Astrocyte (in vitro differentiated cells and primary cell): ENCODE measurements around the gene TDO2. TPM values are rescaled to one million over a fixed set of nuclear protein-coding genes. Genes with fewer than 3 reads are reported as not detected.

Source experiments
- DNase-seq: peaks from one replicate; pipeline ENCODE4 v3.0.0-alpha.2; 2010; ENCODE audit warnings: low read depth
- FAIRE-seq: peaks from 2 replicates; lab custom pipeline; 2011; peaks lifted over from hg19 to GRCh38; lab: Jason Lieb, UNC
- H2AFZ ChIP-seq: 2 replicates; pipeline ENCODE4 v1.6.0; 2012; ENCODE audit warnings: low read depth, low read length, inconsistent platforms
- H3K27ac ChIP-seq: 2 replicates; pipeline ENCODE4 v1.5.1; 2011; ENCODE audit warnings: low read depth, low read length, inconsistent platforms
- H3K27me3 ChIP-seq: 2 replicates; pipeline ENCODE4 v1.6.0; 2011; ENCODE audit warnings: low read length, inconsistent platforms; ENCODE audit not compliant: insufficient read depth
- H3K36me3 ChIP-seq: 2 replicates; pipeline ENCODE4 v1.5.1; 2011; ENCODE audit warnings: low read length, inconsistent platforms; ENCODE audit not compliant: insufficient read depth
- H3K4me1 ChIP-seq: 2 replicates; pipeline ENCODE4 v1.5.1; 2011; ENCODE audit warnings: low read length, inconsistent platforms; ENCODE audit not compliant: insufficient read depth
- H3K4me2 ChIP-seq: 2 replicates; pipeline ENCODE4 v1.6.0; 2012; ENCODE audit warnings: low read length, inconsistent platforms
- H3K4me3 ChIP-seq: 2 replicates; pipeline ENCODE4 v1.5.1; 2011; ENCODE audit warnings: low read depth, mild to moderate bottlenecking, low read length, inconsistent platforms; ENCODE audit not compliant: insufficient read depth
- H3K79me2 ChIP-seq: 2 replicates; pipeline ENCODE4 v1.6.0; 2012; ENCODE audit warnings: mild to moderate bottlenecking, low read length, inconsistent platforms; ENCODE audit not compliant: insufficient read depth
- H3K9ac ChIP-seq: 2 replicates; pipeline ENCODE4 v1.6.0; 2012; ENCODE audit warnings: mild to moderate bottlenecking, low read length, inconsistent platforms
- H3K9me3 ChIP-seq: 2 replicates; pipeline ENCODE4 v1.5.1; 2012; ENCODE audit warnings: low read depth, mild to moderate bottlenecking, low read length, inconsistent platforms; ENCODE audit not compliant: insufficient read depth
- H4K20me1 ChIP-seq: 2 replicates; pipeline ENCODE4 v1.6.0; 2012; ENCODE audit warnings: low read length, inconsistent platforms; ENCODE audit not compliant: insufficient read depth
- H3K27ac Mint-ChIP-seq: one replicate; pipeline ENCODE4 v1.8.0; 2021; ENCODE audit warnings: mild to moderate bottlenecking, mixed read lengths; ENCODE audit not compliant: unreplicated experiment
- H3K27me3 Mint-ChIP-seq: one replicate; pipeline ENCODE4 v1.8.0; 2021; ENCODE audit warnings: low read depth, mixed read lengths; ENCODE audit not compliant: unreplicated experiment
- H3K36me3 Mint-ChIP-seq: one replicate; pipeline ENCODE4 v1.8.0; 2021; ENCODE audit warnings: low read depth, mixed read lengths; ENCODE audit not compliant: unreplicated experiment
- H3K4me1 Mint-ChIP-seq: one replicate; pipeline ENCODE4 v1.8.0; 2021; ENCODE audit warnings: low read depth, mixed read lengths; ENCODE audit not compliant: unreplicated experiment
- H3K4me3 Mint-ChIP-seq: one replicate; pipeline ENCODE4 v1.8.0; 2021; ENCODE audit warnings: mild to moderate bottlenecking, moderate library complexity, mixed read lengths; ENCODE audit not compliant: unreplicated experiment
- H3K9me3 Mint-ChIP-seq: one replicate; pipeline ENCODE4 v1.8.0; 2021; ENCODE audit warnings: mild to moderate bottlenecking, mixed read lengths; ENCODE audit not compliant: unreplicated experiment
- CTCF ChIP-seq: IDR thresholded peaks from 2 replicates; pipeline ENCODE4 v1.5.1; 2011; ENCODE audit warnings: low read depth, mild to moderate bottlenecking, inconsistent platforms, low read length, moderate library complexity; ENCODE audit not compliant: insufficient read depth
- EZH2 ChIP-seq: IDR thresholded peaks from 2 replicates; pipeline ENCODE4 v1.6.1; 2012; ENCODE audit warnings: mild to moderate bottlenecking, low read length, inconsistent platforms; ENCODE audit not compliant: insufficient read depth
- total RNA-seq: library from RNA; stranded (reverse); gene quantifications from 2 replicates; pipeline ENCODE4 v1.2.1, GENCODE V29; 2021

The TDO2 gene
- total RNA-seq, 1 donor from 2014 or later: not detected

DNA sequence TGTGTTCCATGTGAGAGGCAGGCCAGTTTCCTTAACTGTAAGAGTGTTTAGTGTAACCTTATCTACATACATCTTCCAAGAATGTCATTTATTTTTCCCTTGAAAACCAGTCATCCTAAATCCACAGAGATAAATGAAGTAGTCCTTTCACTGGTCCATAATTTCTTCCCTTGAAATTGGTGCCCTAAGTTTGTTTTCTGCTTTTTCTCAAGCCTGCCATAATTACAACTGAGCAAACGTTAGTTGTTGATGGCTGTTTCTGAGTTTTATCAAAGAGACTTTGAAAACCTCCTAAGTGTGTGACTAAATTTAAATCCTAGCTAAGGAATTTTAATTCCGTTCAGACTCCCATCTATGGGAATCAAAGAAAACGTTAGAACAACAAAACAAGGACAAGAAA lies 3.6 kb upstream of the TDO2 start:
- no peaks in the 10 kb centered on the region for H4K20me1 ChIP-seq

GRCh38 chr4:155900381-155900780 lies 3.1 kb upstream of the TDO2 start:
- Mint-ChIP-seq H3K4me1 (peaks cover 11% of the 10 kb centered on the region), H3K4me3 (no peak overlapping the region), H3K27ac (no peak overlapping the region), H3K27me3 (no peaks in the 10 kb centered on the region), H3K9me3 (peaks cover 8% of the 10 kb centered on the region), H3K36me3 (no peaks in the 10 kb centered on the region)
- TF ChIP-seq EZH2: no peak
- TF ChIP-seq CTCF: no peak
- Histone ChIP-seq H3K4me3 (no peak overlapping the region), H2AFZ (no peak overlapping the region), H3K36me3 (no peaks in the 10 kb centered on the region), H3K27ac (no peak overlapping the region), H3K9me3 (no peaks in the 10 kb centered on the region), H3K9ac (no peak overlapping the region), H3K4me1 (peaks cover 6% of the 10 kb centered on the region), H3K4me2 (peak overlapping the region; percentile 30), H3K27me3 (no peaks in the 10 kb centered on the region), H3K79me2 (no peaks in the 10 kb centered on the region), H4K20me1 (no peaks in the 10 kb centered on the region)
- peak; percentile 87 for DNase-seq
- FAIRE-seq: no peak

More for the DNA sequence above, 3.6 kb upstream of the TDO2 start:
- Histone ChIP-seq H3K4me2 (no peak overlapping the region), H3K27me3 (no peaks in the 10 kb centered on the region), H3K36me3 (no peaks in the 10 kb centered on the region), H3K4me1 (peaks cover 6% of the 10 kb centered on the region), H3K27ac (no peak overlapping the region), H2AFZ (no peak overlapping the region), H3K9me3 (no peaks in the 10 kb centered on the region), H3K9ac (no peak overlapping the region), H3K4me3 (no peak overlapping the region), H3K79me2 (no peaks in the 10 kb centered on the region)
- DNase-seq (peak; percentile 20), FAIRE-seq (peak; percentile 43)
- TF ChIP-seq EZH2 (no peak), CTCF (no peak)
- no peaks in the 10 kb centered on the region for H3K27me3 Mint-ChIP-seq
- peaks cover 8% of the 10 kb centered on the region for H3K9me3 Mint-ChIP-seq
- H3K27ac Mint-ChIP-seq: peak overlapping the region; percentile 12
- peaks cover 11% of the 10 kb centered on the region for H3K4me1 Mint-ChIP-seq
- H3K4me3 Mint-ChIP-seq: no peak overlapping the region
- no peaks in the 10 kb centered on the region for H3K36me3 Mint-ChIP-seq

- Mint-ChIP-seq H3K4me3 (no peak overlapping the region), H3K27me3 (no peaks in the 10 kb centered on the region), H3K4me1 (peaks cover 11% of the 10 kb centered on the region), H3K36me3 (no peaks in the 10 kb centered on the region), H3K27ac (no peak overlapping the region), H3K9me3 (peaks cover 8% of the 10 kb centered on the region)
- Histone ChIP-seq H3K27me3 (no peaks in the 10 kb centered on the region), H3K9ac (no peak overlapping the region), H3K4me1 (peaks cover 6% of the 10 kb centered on the region), H3K27ac (no peak overlapping the region), H2AFZ (no peak overlapping the region), H3K79me2 (no peaks in the 10 kb centered on the region), H3K4me3 (no peak overlapping the region), H3K9me3 (no peaks in the 10 kb centered on the region), H4K20me1 (no peaks in the 10 kb centered on the region), H3K4me2 (no peak overlapping the region), H3K36me3 (no peaks in the 10 kb centered on the region)
- no peak for TF ChIP-seq EZH2
- TF ChIP-seq CTCF: no peak
- no peak for FAIRE-seq
- no peak for DNase-seq
Observed at GRCh38 chr4:155901013-155901412, 2.5 kb upstream of the TDO2 start.
